A673 (cell line): ENCODE results near the gene MFAP4. TPM values are rescaled to one million over a fixed set of nuclear protein-coding genes. Genes with fewer than 3 reads are reported as not detected.

ENCODE experiments used
- BruUV-seq: library from RNA; stranded (reverse); fragments of 400-500 nt; replicated peaks from 2 replicates; lab custom pipeline; 2021; lab: Mats Ljungman, UMichigan
- CTCF ChIA-PET: fragments of 300-600 bp; sonication (Branson Sonifier 250); formaldehyde crosslinking; loops from one replicate; lab custom pipeline; 2022; ENCODE audit warnings: antibody characterized with exemption; lab: Charles Lee
- POLR2A ChIA-PET: fragments of 300-600 bp; sonication (Branson Sonifier 250); formaldehyde crosslinking; loops from one replicate; lab custom pipeline; 2022; ENCODE audit warnings: antibody characterized with exemption; ENCODE audit not compliant: low non-redundant PET; lab: Charles Lee
- DNase-seq: peaks from one replicate; pipeline ENCODE4 v3.0.0-alpha.2; 2015; ENCODE audit warnings: low spot score
- H3K27ac ChIP-seq: fragments of 200-600 bp; sonication (generic); 2 replicates; pipeline ENCODE4 v1.5.1; 2016; ENCODE audit warnings: mixed run types, low read depth, mild to moderate bottlenecking, mixed read lengths, antibody characterized with exemption, low read length; ENCODE audit not compliant: poor library complexity, severe bottlenecking
- H3K27me3 ChIP-seq: fragments of 200-600 bp; sonication (generic); replicated peaks from 2 replicates; pipeline ENCODE4 v1.6.1; 2017; ENCODE audit warnings: mixed run types, low read depth, mild to moderate bottlenecking, mixed read lengths, antibody characterized with exemption, low read length; ENCODE audit not compliant: insufficient read depth, poor library complexity
- H3K36me3 ChIP-seq: fragments of 200-600 bp; sonication (generic); 2 replicates; pipeline ENCODE4 v1.6.1; 2016; ENCODE audit warnings: mixed run types, mild to moderate bottlenecking, mixed read lengths, antibody characterized with exemption, low read length; ENCODE audit not compliant: insufficient read depth, poor library complexity, severe bottlenecking
- H3K4me1 ChIP-seq: fragments of 200-600 bp; sonication (generic); 2 replicates; pipeline ENCODE4 v1.6.1; 2017; ENCODE audit warnings: mixed run types, mild to moderate bottlenecking, mixed read lengths, antibody characterized with exemption, low read length; ENCODE audit not compliant: insufficient read depth, poor library complexity, severe bottlenecking
- H3K4me3 ChIP-seq: fragments of 200-600 bp; sonication (generic); 2 replicates; pipeline ENCODE4 v1.5.1; 2016; ENCODE audit warnings: low read depth, mixed run types, mild to moderate bottlenecking, mixed read lengths, low read length; ENCODE audit not compliant: poor library complexity, severe bottlenecking
- H3K9me3 ChIP-seq: fragments of 200-600 bp; sonication (generic); 2 replicates; pipeline ENCODE4 v1.6.1; 2016; ENCODE audit warnings: mixed run types, low read depth, mild to moderate bottlenecking, mixed read lengths, antibody characterized with exemption, low read length; ENCODE audit not compliant: poor library complexity, severe bottlenecking
- CTCF ChIP-seq: fragments of 300-800, 200-600 bp; sonication (generic); conservative IDR thresholded peaks from 2 replicates; pipeline ENCODE4 v1.5.1; 2017; ENCODE audit warnings: low read depth, mild to moderate bottlenecking, antibody characterized with exemption, low read length, moderate library complexity, mixed read lengths
- EZH2 ChIP-seq: fragments of 200-600 bp; sonication (generic); IDR thresholded peaks from 2 replicates; pipeline ENCODE4 v1.6.1; 2017; ENCODE audit warnings: borderline replicate concordance, low read depth, mild to moderate bottlenecking, mixed read lengths, antibody characterized with exemption, low read length; ENCODE audit not compliant: poor library complexity, severe bottlenecking
- intact Hi-C: fragments of 100-400 bp; cut with micrococcal nuclease; formaldehyde crosslinking; loops from one replicate; pipeline ENCODE4 v1.10.0; 2022; ENCODE audit not compliant: unreplicated experiment
- total RNA-seq: library from RNA; stranded (reverse); gene quantifications from 2 replicates; pipeline ENCODE4 v1.2.3, GENCODE V29; 2021

MFAP4 gene
- total RNA-seq, 1 experiment from 2014 or later = 60.9 TPM

GRCh38 chr17:19399750-19400450 is 12.9 kb upstream of the MFAP4 start:
- no peaks in the 10 kb centered on the region for H3K36me3 ChIP-seq
- no peaks in the 10 kb centered on the region for H3K9me3 ChIP-seq
- no peak overlapping the region for H3K4me3 ChIP-seq
- no peaks in the 10 kb centered on the region for H3K27me3 ChIP-seq
- DNase-seq = no peak
- POLR2A ChIA-PET = no interaction called here
- no peak for TF ChIP-seq CTCF
- TF ChIP-seq EZH2 = no peak
- CTCF ChIA-PET = no interaction called here
- BruUV-seq = no TSS peak
- intact Hi-C loops = no loop called here
- peaks cover 24% of the 10 kb centered on the region for H3K4me1 ChIP-seq
- H3K27ac ChIP-seq = no peak overlapping the region

DNA sequence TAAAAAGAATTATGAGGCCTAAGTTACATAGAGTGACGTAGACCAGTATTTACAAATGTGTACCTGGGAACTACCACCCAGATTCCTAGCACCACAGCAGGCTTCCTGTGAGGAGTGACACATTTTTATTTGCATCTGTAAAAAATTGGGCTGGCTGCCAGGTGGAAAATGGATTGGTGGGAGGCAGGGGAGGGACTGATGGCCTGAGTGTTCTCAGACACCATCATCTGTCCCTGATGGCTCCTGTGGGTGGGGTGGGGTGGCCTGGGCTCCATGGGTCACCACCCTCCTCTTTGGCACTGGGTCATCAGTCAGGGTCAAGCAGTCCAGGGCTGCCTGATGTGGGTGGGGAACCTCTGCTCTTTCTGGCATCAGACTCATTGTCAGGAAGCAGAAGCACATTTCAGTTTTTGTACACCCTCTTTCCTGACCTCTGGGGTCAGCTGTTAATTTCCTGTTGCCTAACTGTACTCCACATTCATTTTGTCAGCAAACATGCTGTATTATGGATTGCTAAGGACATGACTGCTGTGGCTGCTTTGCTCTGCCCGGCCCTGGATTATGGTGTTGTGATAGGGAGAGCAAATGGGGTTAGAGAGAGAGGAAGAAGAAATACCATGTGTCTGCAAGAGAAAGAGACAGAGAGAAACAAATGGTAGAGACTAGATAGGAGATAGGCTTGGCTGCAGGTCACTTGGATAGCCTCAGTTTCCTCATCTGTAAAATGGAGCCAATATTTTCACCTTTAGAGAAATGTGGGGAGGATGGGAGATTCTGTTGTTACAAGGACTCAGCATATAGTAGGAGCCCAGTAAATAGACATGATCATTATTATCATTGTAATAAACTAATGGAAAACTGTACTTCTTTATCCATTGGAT is 11.6 kb upstream of the MFAP4 start:
- peak; percentile 56 for DNase-seq
- no peak overlapping the region for H3K4me3 ChIP-seq
- H3K36me3 ChIP-seq = no peaks in the 10 kb centered on the region
- H3K9me3 ChIP-seq = no peaks in the 10 kb centered on the region
- peak overlapping the region; percentile 11 for H3K27ac ChIP-seq
- no TSS peak for BruUV-seq
- CTCF ChIA-PET = no interaction called here
- no peak for TF ChIP-seq CTCF
- TF ChIP-seq EZH2 = no peak
- POLR2A ChIA-PET = no interaction called here
- H3K4me1 ChIP-seq = peaks cover 24% of the 10 kb centered on the region
- intact Hi-C loops = no loop called here
- no peaks in the 10 kb centered on the region for H3K27me3 ChIP-seq

DNA sequence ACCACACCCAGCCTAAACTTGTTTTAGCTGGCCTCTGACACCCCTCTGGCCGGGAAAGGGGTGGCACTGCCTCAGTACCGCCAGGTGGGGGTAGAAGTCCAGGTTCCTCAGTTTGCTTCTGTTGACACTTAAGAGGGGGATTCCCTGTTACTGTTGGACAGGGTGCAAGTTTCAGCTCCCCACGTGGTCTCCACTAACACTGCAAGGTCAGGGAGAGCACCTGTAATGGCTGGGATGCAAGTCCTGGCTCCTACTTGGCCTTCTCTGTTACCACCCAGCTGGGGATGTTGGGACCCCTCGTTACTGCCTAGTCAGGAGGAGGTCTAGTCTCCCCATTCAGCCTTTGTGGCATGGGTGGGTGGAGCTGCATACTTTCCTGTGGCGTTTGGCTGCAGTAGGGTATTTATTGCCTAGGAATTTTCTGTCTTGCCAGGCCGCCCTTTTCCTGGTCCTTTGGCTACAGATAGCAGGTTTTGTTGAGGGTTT is 10.6 kb upstream of the MFAP4 start:
- DNase-seq = no peak
- Histone ChIP-seq H3K27ac (no peak overlapping the region), H3K9me3 (no peaks in the 10 kb centered on the region), H3K27me3 (no peaks in the 10 kb centered on the region), H3K4me3 (no peak overlapping the region), H3K4me1 (peaks cover 23% of the 10 kb centered on the region), H3K36me3 (no peaks in the 10 kb centered on the region)
- BruUV-seq = no TSS peak
- CTCF ChIA-PET = no interaction called here
- TF ChIP-seq CTCF = no peak
- TF ChIP-seq EZH2 = no peak
- POLR2A ChIA-PET = no interaction called here
- intact Hi-C loops = no loop called here
